ENCODE results near the gene PIP5K1C. TPM values are rescaled to one million over a fixed set of nuclear protein-coding genes. Genes with fewer than 3 reads are reported as not detected.

Gene PIP5K1C
- polyA plus RNA-seq, 3 donors: 19.7 to 30.2 (median 28.9) TPM

- DNase-seq (ENCODE audit: extremely low read depth in 1 of 11, low read depth in 9 of 11, low spot score in 4 of 11): no peak
Observed at GRCh38 chr19:3684817-3685410, 15.4 kb downstream of the PIP5K1C start.

- DNase-seq (ENCODE audit: extremely low read depth in 1 of 11, low read depth in 9 of 11, low spot score in 4 of 11): no peak
Observed at GRCh38 chr19:3684054-3684816, 16.0 kb downstream of the PIP5K1C start.

- DNase-seq (ENCODE audit: extremely low read depth in 1 of 11, low read depth in 9 of 11, low spot score in 4 of 11): no peak
Observed at GRCh38 chr19:3683405-3684053, 16.7 kb downstream of the PIP5K1C start.

GRCh38 chr19:3682741-3683404, 17.4 kb downstream of the PIP5K1C start:
- DNase-seq (ENCODE audit: extremely low read depth in 1 of 11, low read depth in 9 of 11, low spot score in 4 of 11): no peak

- DNase-seq (ENCODE audit: extremely low read depth in 1 of 11, low read depth in 9 of 11, low spot score in 4 of 11): no peak
Observed at GRCh38 chr19:3682286-3682685, 18.0 kb downstream of the PIP5K1C start.

- DNase-seq (ENCODE audit: extremely low read depth in 1 of 11, low read depth in 9 of 11, low spot score in 4 of 11): no peak
Observed at GRCh38 chr19:3680939-3681338, 19.3 kb downstream of the PIP5K1C start.

GRCh38 chr19:3679581-3679980, 20.7 kb downstream of the PIP5K1C start:
- no peak for DNase-seq (ENCODE audit: extremely low read depth in 1 of 11, low read depth in 9 of 11, low spot score in 4 of 11)

- DNase-seq (ENCODE audit: extremely low read depth in 1 of 11, low read depth in 9 of 11, low spot score in 4 of 11): no peak
Observed at GRCh38 chr19:3679138-3679537, 21.1 kb downstream of the PIP5K1C start.

GRCh38 chr19:3678188-3678587, 22.1 kb downstream of the PIP5K1C start:
- no peak for DNase-seq (ENCODE audit: extremely low read depth in 1 of 11, low read depth in 9 of 11, low spot score in 4 of 11)

- peak in 1 of 11 donors; percentile 53 for DNase-seq (ENCODE audit: extremely low read depth in 1 of 11, low read depth in 9 of 11, low spot score in 4 of 11)
Observed at GRCh38 chr19:3674784-3675543, 25.3 kb downstream of the PIP5K1C start.

GRCh38 chr19:3673506-3674439, 26.5 kb downstream of the PIP5K1C start:
- no peak for DNase-seq (ENCODE audit: extremely low read depth in 1 of 11, low read depth in 9 of 11, low spot score in 4 of 11)

- no peak for DNase-seq (ENCODE audit: extremely low read depth in 1 of 11, low read depth in 9 of 11, low spot score in 4 of 11)
Observed at GRCh38 chr19:3672993-3673392, 27.3 kb downstream of the PIP5K1C start.

GRCh38 chr19:3672575-3672948, 27.7 kb downstream of the PIP5K1C start:
- DNase-seq (ENCODE audit: extremely low read depth in 1 of 11, low read depth in 9 of 11, low spot score in 4 of 11): no peak

GRCh38 chr19:3671680-3672574, 28.3 kb downstream of the PIP5K1C start:
- DNase-seq (ENCODE audit: extremely low read depth in 1 of 11, low read depth in 9 of 11, low spot score in 4 of 11): no peak

- DNase-seq (ENCODE audit: extremely low read depth in 1 of 11, low read depth in 9 of 11, low spot score in 4 of 11): no peak
Observed at GRCh38 chr19:3670796-3671679, 29.2 kb downstream of the PIP5K1C start.

All from renal cortex interstitium (tissue), 11 donors.